ENCODE measurements around the gene ZNF474.

Gene ZNF474

GRCh38 chr5:122180863-122181548, 51.7 kb downstream of the ZNF474 start:
- Mint-ChIP-seq H3K27ac (peak overlapping the region; percentile 1), H3K9me3 (peaks cover 9% of the 10 kb centered on the region), H3K4me1 (no peaks in the 10 kb centered on the region), H3K36me3 (no peaks in the 10 kb centered on the region), H3K4me3 (no peak overlapping the region), H3K27me3 (peaks cover 8% of the 10 kb centered on the region)

DNA sequence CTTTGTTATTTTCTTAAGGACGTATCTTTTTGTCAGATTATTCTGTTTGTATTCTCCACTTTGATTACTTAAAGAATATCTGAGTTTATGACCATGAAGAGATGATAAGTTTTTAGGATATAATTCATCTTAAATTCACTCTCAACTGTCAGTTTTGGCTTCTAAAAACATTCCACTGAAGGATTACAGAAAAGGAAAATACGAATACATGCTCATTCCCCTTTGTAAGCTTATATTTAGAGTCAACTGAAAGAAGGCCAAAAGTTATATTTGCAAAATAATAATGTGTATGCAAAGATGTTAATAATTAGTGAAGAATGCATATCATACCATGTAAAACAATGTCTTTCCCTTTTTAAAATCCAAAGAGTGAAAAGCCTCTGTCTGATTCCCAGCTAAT, 52.5 kb downstream of the ZNF474 start:
- Mint-ChIP-seq H3K9me3 (peaks cover 9% of the 10 kb centered on the region), H3K27ac (peak overlapping the region; percentile 71), H3K36me3 (no peaks in the 10 kb centered on the region), H3K4me3 (no peak overlapping the region), H3K4me1 (no peaks in the 10 kb centered on the region), H3K27me3 (peaks cover 13% of the 10 kb centered on the region)

DNA sequence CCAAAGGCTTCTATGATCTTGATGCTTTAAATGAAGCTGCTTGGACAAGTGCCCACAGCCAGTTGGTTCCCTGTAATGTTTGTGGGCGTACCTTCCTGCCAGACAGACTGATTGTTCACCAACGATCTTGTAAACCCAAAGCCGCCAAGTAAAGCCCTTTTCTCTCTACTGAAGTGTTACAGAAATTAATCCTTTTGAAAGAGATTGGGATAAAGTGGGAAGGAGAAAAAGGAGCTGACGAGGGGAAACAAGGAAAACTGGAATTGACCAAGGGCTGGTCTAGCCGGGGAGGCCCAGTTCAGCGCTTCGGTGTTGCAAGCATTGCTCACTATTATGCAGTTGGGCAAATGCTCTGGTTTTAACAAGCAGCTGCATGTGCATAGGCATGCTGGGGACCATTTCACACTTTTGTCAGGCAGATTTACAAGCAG, 53.2 kb downstream of the ZNF474 start:
- Mint-ChIP-seq H3K36me3 (no peaks in the 10 kb centered on the region), H3K27me3 (peaks cover 15% of the 10 kb centered on the region), H3K27ac (no peak overlapping the region), H3K4me3 (no peak overlapping the region), H3K4me1 (no peaks in the 10 kb centered on the region), H3K9me3 (peaks cover 9% of the 10 kb centered on the region)

GRCh38 chr5:122183098-122183787, 53.9 kb downstream of the ZNF474 start:
- H3K27ac Mint-ChIP-seq = no peak overlapping the region
- H3K36me3 Mint-ChIP-seq = no peaks in the 10 kb centered on the region
- no peak overlapping the region for H3K4me3 Mint-ChIP-seq
- H3K4me1 Mint-ChIP-seq = no peaks in the 10 kb centered on the region
- H3K27me3 Mint-ChIP-seq = peaks cover 15% of the 10 kb centered on the region
- peaks cover 9% of the 10 kb centered on the region for H3K9me3 Mint-ChIP-seq

DNA sequence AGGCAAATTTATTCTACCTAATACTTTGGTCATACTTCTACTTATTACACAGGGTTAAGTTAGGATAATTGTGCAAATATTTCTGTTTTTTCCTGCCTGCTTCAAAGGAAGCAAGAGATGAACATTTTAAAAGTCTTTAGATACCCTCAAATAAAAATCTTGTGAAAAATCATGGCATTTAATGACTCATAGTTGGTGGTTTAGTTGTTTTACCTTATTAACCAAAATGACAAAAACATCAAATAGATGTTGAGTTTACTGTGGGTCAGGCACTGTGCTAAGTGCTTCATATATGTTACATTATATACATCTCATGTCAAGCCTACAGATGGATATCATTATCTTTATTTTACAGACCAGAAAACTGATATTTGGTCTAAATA, 54.4 kb downstream of the ZNF474 start:
- Mint-ChIP-seq H3K27me3 (peaks cover 15% of the 10 kb centered on the region), H3K27ac (no peak overlapping the region)

GRCh38 chr5:122184676-122185255, 55.4 kb downstream of the ZNF474 start:
- H3K36me3 Mint-ChIP-seq = no peaks in the 10 kb centered on the region
- no peaks in the 10 kb centered on the region for H3K4me1 Mint-ChIP-seq
- H3K27me3 Mint-ChIP-seq = peaks cover 15% of the 10 kb centered on the region
- no peak overlapping the region for H3K4me3 Mint-ChIP-seq
- no peaks in the 10 kb centered on the region for H3K9me3 Mint-ChIP-seq
- H3K27ac Mint-ChIP-seq = no peak overlapping the region

More for the DNA sequence above, 54.4 kb downstream of the ZNF474 start:
- H3K4me1 Mint-ChIP-seq = no peaks in the 10 kb centered on the region
- no peaks in the 10 kb centered on the region for H3K36me3 Mint-ChIP-seq
- no peak overlapping the region for H3K4me3 Mint-ChIP-seq
- H3K9me3 Mint-ChIP-seq = peaks cover 8% of the 10 kb centered on the region

GRCh38 chr5:122187426-122187825, 58.1 kb downstream of the ZNF474 start:
- H3K4me3 Mint-ChIP-seq = no peak overlapping the region
- H3K27me3 Mint-ChIP-seq = peaks cover 20% of the 10 kb centered on the region
- H3K4me1 Mint-ChIP-seq = no peaks in the 10 kb centered on the region
- no peaks in the 10 kb centered on the region for H3K9me3 Mint-ChIP-seq
- H3K27ac Mint-ChIP-seq = peak overlapping the region; percentile 1
- no peaks in the 10 kb centered on the region for H3K36me3 Mint-ChIP-seq

- Mint-ChIP-seq H3K27me3 (peaks cover 28% of the 10 kb centered on the region), H3K4me3 (no peak overlapping the region), H3K4me1 (no peaks in the 10 kb centered on the region), H3K27ac (no peak overlapping the region), H3K9me3 (no peaks in the 10 kb centered on the region), H3K36me3 (no peaks in the 10 kb centered on the region)
Observed at GRCh38 chr5:122190156-122190555, 60.8 kb downstream of the ZNF474 start.

DNA sequence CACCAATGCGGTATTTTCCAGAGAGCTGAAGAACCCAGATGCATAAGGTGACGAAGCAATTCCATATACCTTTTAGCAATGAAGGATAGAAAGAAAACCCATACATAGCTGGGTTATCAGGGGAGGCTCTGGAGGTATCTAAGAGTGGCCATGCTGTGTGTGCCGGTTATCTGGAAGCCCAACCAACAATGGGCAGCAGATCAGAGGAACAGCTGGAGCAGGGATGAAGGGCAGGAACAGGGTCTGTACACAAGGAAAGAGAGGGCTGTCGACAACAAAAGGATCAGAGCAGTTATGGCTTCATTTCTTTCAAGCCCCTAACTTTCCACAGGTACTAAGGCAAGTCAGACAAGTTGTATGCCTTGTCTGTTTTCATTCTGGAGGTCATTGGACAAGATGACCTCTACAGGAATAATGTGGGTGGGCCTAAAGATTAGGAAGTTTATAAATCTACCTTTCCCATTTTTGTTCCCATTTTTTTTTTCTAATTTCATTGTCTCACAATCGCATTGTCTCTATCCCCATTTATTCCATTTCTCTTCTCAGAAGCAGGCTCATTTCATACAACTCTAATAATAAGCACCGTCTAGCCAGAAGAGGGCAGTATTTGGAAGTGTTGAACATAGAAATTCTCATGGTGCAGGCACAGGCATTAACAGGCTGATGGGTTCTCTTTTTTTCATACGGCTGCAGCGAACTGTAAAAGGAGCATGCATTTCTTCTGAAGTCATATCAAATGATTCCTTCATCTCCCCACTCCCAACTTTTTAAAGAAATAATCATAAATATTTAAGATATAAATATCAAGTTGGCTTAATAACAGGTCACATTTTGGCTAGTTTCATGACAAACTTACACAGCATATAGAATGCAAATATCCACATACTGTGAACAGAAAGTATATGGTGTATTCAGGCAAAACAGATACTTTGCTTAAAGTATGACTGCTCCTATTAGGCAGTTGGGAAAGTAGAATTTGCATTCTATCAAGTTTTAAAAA, 63.5 kb downstream of the ZNF474 start:
- Mint-ChIP-seq H3K9me3 (no peaks in the 10 kb centered on the region), H3K36me3 (no peaks in the 10 kb centered on the region), H3K4me1 (no peaks in the 10 kb centered on the region), H3K27me3 (peaks cover 20% of the 10 kb centered on the region), H3K27ac (no peak overlapping the region), H3K4me3 (no peak overlapping the region)

- Mint-ChIP-seq H3K36me3 (no peaks in the 10 kb centered on the region), H3K4me1 (no peaks in the 10 kb centered on the region), H3K27ac (no peak overlapping the region), H3K9me3 (no peaks in the 10 kb centered on the region), H3K27me3 (peaks cover 18% of the 10 kb centered on the region), H3K4me3 (no peak overlapping the region)
Observed at GRCh38 chr5:122195802-122196394, 66.6 kb downstream of the ZNF474 start.

DNA sequence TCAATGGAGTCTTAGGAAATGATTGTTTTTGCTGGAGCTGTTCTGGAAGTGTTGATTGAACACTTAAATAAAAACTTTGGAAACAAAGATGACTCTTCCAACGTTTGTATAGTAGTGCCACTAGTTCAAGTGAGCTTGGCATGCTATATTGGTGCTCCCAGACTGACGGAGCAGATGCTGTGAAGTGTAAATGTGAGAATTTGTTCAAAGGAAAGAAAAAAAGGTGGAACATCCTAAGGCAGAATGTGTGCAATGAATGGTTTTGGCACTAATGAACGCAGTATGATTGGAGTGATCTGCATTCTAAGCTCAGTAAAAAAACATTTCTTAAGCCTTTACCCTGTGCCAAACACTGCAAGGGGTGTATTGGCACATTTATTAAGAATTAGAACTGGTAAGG, 69.8 kb downstream of the ZNF474 start:
- no peaks in the 10 kb centered on the region for H3K4me1 Mint-ChIP-seq
- H3K9me3 Mint-ChIP-seq = no peaks in the 10 kb centered on the region
- H3K4me3 Mint-ChIP-seq = no peak overlapping the region
- H3K36me3 Mint-ChIP-seq = no peaks in the 10 kb centered on the region
- no peak overlapping the region for H3K27ac Mint-ChIP-seq
- H3K27me3 Mint-ChIP-seq = peaks cover 1% of the 10 kb centered on the region

DNA sequence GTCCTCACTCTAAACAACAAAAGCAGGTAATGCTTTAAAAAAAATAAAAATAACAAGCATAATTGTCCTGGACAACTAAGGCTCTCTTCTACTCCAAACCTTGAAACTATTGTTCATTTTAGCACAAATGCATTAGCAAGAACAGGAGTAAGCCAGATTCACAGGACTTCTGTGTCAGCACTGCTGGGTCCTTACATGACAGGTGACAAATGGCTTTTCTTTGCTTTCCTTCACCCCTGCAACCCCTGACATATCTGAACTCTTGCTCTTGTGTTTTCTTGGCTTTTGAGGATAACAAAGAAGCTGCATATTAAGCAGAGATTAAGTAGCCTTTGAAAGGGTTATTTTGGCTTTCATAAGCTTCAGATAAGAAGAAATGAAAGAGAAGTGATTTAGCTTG, 71.1 kb downstream of the ZNF474 start:
- Mint-ChIP-seq H3K27ac (no peak overlapping the region), H3K4me1 (no peaks in the 10 kb centered on the region), H3K4me3 (no peak overlapping the region), H3K36me3 (no peaks in the 10 kb centered on the region), H3K9me3 (no peaks in the 10 kb centered on the region), H3K27me3 (no peaks in the 10 kb centered on the region)

- Mint-ChIP-seq H3K36me3 (no peaks in the 10 kb centered on the region), H3K9me3 (no peaks in the 10 kb centered on the region), H3K4me3 (no peak overlapping the region), H3K27me3 (no peaks in the 10 kb centered on the region), H3K27ac (no peak overlapping the region), H3K4me1 (no peaks in the 10 kb centered on the region)
Observed at GRCh38 chr5:122200865-122201264, 71.5 kb downstream of the ZNF474 start.

- H3K36me3 Mint-ChIP-seq = no peaks in the 10 kb centered on the region
- H3K27ac Mint-ChIP-seq = no peak overlapping the region
- no peaks in the 10 kb centered on the region for H3K27me3 Mint-ChIP-seq
- no peaks in the 10 kb centered on the region for H3K9me3 Mint-ChIP-seq
- H3K4me1 Mint-ChIP-seq = no peaks in the 10 kb centered on the region
- H3K4me3 Mint-ChIP-seq = no peak overlapping the region
Observed at GRCh38 chr5:122201365-122201764, 72.0 kb downstream of the ZNF474 start.

- Mint-ChIP-seq H3K9me3 (no peaks in the 10 kb centered on the region), H3K27ac (no peak overlapping the region)
Observed at GRCh38 chr5:122202952-122203351, 73.6 kb downstream of the ZNF474 start.

More at GRCh38 chr5:122202952-122203351, 73.6 kb downstream of the ZNF474 start:
- Mint-ChIP-seq H3K4me1 (no peaks in the 10 kb centered on the region), H3K27me3 (no peaks in the 10 kb centered on the region), H3K36me3 (no peaks in the 10 kb centered on the region), H3K4me3 (no peak overlapping the region)
